Measurements from ENCODE around the gene SULT1C3. TPM values are rescaled to one million over a fixed set of nuclear protein-coding genes. Genes with fewer than 3 reads are reported as not detected.
"Not testable (repeated sequence)": the region's sequence is repeated elsewhere in the genome, so short reads cannot be mapped to it uniquely, and the experiment has no call there.

Gene SULT1C3
- total RNA-seq, 1 experiment from 2014 or later, result not detected

DNA sequence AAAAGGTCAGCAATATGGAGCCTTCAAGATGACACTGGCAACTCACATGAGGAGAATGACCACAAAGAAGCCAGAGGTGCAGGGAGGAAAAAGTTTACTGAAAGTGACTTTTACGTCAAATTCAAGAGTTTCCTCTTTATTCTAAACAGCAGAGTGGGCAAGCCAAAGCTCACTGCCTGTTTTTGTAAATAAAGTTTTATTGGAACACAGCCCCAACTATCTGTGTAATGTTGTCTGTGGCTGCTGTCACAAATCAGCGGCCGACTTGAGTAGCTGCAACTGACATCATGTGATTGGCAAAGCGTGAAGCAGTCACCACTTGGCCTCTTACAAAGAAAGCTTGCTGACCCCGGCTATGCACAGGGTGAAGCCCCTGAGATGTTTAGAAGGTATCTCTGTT, 39.7 kb downstream of the SULT1C3 start:
- DNase-seq (ENCODE audit: unreplicated experiment), result no peak
- H3K27ac Mint-ChIP-seq (ENCODE audit: low read depth, unreplicated experiment), result no peak overlapping the region
- no peak overlapping the region for H3K4me3 Mint-ChIP-seq (ENCODE audit: unreplicated experiment)
- POLR2A ChIA-PET, result no interaction called here
- H3K36me3 Mint-ChIP-seq (ENCODE audit: insufficient read depth, unreplicated experiment), result no peaks in the 10 kb centered on the region
- H3K27me3 Mint-ChIP-seq (ENCODE audit: insufficient read depth, unreplicated experiment), result no peaks in the 10 kb centered on the region
- CTCF ChIA-PET, result no interaction called here
- intact Hi-C loops (cut with micrococcal nuclease), result no loop called here
- TF ChIP-seq, protein P1, sequence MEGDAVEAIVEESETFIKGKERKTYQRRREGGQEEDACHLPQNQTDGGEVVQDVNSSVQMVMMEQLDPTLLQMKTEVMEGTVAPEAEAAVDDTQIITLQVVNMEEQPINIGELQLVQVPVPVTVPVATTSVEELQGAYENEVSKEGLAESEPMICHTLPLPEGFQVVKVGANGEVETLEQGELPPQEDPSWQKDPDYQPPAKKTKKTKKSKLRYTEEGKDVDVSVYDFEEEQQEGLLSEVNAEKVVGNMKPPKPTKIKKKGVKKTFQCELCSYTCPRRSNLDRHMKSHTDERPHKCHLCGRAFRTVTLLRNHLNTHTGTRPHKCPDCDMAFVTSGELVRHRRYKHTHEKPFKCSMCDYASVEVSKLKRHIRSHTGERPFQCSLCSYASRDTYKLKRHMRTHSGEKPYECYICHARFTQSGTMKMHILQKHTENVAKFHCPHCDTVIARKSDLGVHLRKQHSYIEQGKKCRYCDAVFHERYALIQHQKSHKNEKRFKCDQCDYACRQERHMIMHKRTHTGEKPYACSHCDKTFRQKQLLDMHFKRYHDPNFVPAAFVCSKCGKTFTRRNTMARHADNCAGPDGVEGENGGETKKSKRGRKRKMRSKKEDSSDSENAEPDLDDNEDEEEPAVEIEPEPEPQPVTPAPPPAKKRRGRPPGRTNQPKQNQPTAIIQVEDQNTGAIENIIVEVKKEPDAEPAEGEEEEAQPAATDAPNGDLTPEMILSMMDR (IDR thresholded peaks at IDR 0.05; ENCODE audit: unreplicated experiment), result no peak
- H3K4me1 Mint-ChIP-seq (ENCODE audit: insufficient read depth, unreplicated experiment), result no peaks in the 10 kb centered on the region
- peaks cover 7% of the 10 kb centered on the region for H3K9me3 Mint-ChIP-seq (ENCODE audit: unreplicated experiment)
- BruUV-seq (replicated peaks), result no TSS peak

DNA sequence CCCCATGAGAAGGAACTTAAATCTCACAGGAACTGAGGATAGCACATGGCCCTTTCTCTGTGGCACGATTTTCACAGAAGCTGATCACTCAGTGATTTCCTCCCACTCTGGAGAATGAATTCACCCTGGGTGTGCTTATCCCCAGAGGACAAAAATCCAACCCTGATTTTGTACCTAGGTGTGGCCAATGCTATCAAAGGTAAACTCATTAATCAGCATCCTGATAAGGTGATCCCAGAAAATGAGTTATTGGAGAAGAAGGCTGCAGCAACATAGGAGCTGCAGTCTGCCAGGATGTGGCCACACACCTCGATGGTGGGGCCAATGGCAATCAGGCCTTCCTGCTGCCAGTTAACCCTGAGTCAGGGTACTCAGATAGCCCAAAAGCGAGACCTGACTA, 40.7 kb downstream of the SULT1C3 start:
- no peaks in the 10 kb centered on the region for H3K4me1 Mint-ChIP-seq (ENCODE audit: insufficient read depth, unreplicated experiment)
- TF ChIP-seq, protein P1 (IDR thresholded peaks at IDR 0.05; ENCODE audit: unreplicated experiment), result no peak
- H3K36me3 Mint-ChIP-seq (ENCODE audit: insufficient read depth, unreplicated experiment), result no peaks in the 10 kb centered on the region
- no peak overlapping the region for H3K27ac Mint-ChIP-seq (ENCODE audit: low read depth, unreplicated experiment)
- H3K9me3 Mint-ChIP-seq (ENCODE audit: unreplicated experiment), result peaks cover 7% of the 10 kb centered on the region
- no TSS peak for BruUV-seq (replicated peaks)
- no peak overlapping the region for H3K4me3 Mint-ChIP-seq (ENCODE audit: unreplicated experiment)
- H3K27me3 Mint-ChIP-seq (ENCODE audit: insufficient read depth, unreplicated experiment), result no peaks in the 10 kb centered on the region
- ChIA-PET CTCF (no interaction called here), POLR2A (no interaction called here)
- DNase-seq (ENCODE audit: unreplicated experiment), result no peak
- intact Hi-C loops (cut with micrococcal nuclease), result no loop called here

DNA sequence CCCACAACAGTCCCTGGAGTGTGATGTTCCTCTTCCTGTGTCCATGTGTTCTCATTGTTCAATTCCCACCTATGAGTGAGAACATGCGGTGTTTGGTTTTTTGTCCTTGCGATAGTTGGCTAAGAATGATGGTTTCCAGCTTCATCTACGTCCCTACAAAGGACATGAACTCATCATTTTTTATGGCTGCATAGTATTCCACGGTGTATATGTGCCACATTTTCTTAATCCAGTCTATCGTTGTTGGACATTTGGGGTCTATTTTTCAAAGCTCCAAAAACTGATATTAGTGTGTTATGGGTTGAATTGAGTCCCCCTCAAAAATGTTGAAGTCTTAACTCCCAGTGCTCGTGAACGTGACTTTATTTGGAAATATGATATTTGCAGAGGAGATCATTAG, 44.8 kb downstream of the SULT1C3 start:
- H3K27me3 Mint-ChIP-seq (ENCODE audit: insufficient read depth, unreplicated experiment), result peaks cover 11% of the 10 kb centered on the region
- H3K4me3 Mint-ChIP-seq (ENCODE audit: unreplicated experiment); intact Hi-C loops (cut with micrococcal nuclease): not testable (repeated sequence)

DNA sequence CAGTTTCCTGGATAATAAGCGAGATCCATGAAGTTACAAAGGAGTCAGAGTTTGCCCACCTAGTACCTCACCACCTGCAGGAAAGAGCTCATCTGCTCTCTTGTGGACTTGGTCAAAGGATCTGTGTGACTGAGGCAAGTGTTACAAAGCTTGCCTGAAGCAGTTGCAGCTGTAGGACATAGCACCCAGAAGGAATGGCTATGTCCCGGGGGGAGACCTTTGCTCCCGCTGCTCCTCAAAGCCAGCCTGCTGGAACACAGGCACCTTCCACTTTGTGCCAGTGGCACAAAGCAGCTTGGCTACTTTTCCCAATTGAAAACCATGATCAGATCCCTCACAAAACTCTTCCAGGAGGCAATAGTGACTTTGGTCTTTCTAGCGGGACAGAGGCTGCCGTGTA, 45.8 kb downstream of the SULT1C3 start:
- Mint-ChIP-seq H3K4me3 (ENCODE audit: unreplicated experiment) (no peak overlapping the region), H3K4me1 (ENCODE audit: insufficient read depth, unreplicated experiment) (no peaks in the 10 kb centered on the region), H3K27me3 (ENCODE audit: insufficient read depth, unreplicated experiment) (peaks cover 11% of the 10 kb centered on the region), H3K9me3 (ENCODE audit: unreplicated experiment) (peaks cover 7% of the 10 kb centered on the region), H3K27ac (ENCODE audit: low read depth, unreplicated experiment) (no peak overlapping the region), H3K36me3 (ENCODE audit: insufficient read depth, unreplicated experiment) (no peaks in the 10 kb centered on the region)
- no peak for DNase-seq (ENCODE audit: unreplicated experiment)
- ChIA-PET POLR2A (no interaction called here), CTCF (no interaction called here)
- TF ChIP-seq, protein P1 (IDR thresholded peaks at IDR 0.05; ENCODE audit: unreplicated experiment), result no peak
- BruUV-seq (replicated peaks), result no TSS peak
- intact Hi-C loops (cut with micrococcal nuclease), result no loop called here

More for the DNA sequence above, 44.8 kb downstream of the SULT1C3 start:
- BruUV-seq (replicated peaks); H3K27ac Mint-ChIP-seq (ENCODE audit: low read depth, unreplicated experiment); H3K9me3 Mint-ChIP-seq (ENCODE audit: unreplicated experiment); DNase-seq (ENCODE audit: unreplicated experiment); H3K4me1 Mint-ChIP-seq (ENCODE audit: insufficient read depth, unreplicated experiment); POLR2A ChIA-PET; H3K36me3 Mint-ChIP-seq (ENCODE audit: insufficient read depth, unreplicated experiment): not testable (repeated sequence)
- CTCF ChIA-PET, result interaction anchor here (1.0 kb wide), 1 partner anchor 11 kb away, joined by 3 read pairs; no protein-coding TSS in a partner anchor

DNA sequence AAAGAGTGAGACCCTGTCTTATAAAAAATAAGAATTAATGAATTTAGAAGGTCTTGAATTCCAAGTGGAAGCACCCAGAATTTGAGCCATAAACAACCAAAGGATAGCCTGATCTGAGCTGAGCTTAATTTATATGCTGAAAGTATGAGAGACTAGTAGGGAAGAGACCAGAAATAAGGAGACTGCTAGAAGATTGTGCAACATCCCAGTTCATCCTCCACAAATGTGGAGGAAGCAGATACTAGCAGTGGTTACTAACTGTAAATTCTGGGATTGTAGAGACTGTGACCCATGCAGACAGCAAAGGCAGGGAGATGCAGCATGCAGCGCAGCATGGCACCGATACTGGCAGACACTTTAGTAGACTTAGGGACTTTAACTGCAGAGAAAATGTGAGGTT, 47.4 kb downstream of the SULT1C3 start:
- Mint-ChIP-seq H3K4me3 (ENCODE audit: unreplicated experiment) (no peak overlapping the region), H3K9me3 (ENCODE audit: unreplicated experiment) (peaks cover 7% of the 10 kb centered on the region), H3K27me3 (ENCODE audit: insufficient read depth, unreplicated experiment) (peaks cover 11% of the 10 kb centered on the region), H3K27ac (ENCODE audit: low read depth, unreplicated experiment) (no peak overlapping the region), H3K36me3 (ENCODE audit: insufficient read depth, unreplicated experiment) (no peaks in the 10 kb centered on the region), H3K4me1 (ENCODE audit: insufficient read depth, unreplicated experiment) (no peaks in the 10 kb centered on the region)
- intact Hi-C loops (cut with micrococcal nuclease), result no loop called here
- ChIA-PET CTCF (no interaction called here), POLR2A (no interaction called here)
- no TSS peak for BruUV-seq (replicated peaks)
- TF ChIP-seq, protein P1 (IDR thresholded peaks at IDR 0.05; ENCODE audit: unreplicated experiment), result no peak
- DNase-seq (ENCODE audit: unreplicated experiment), result no peak

Data from MCF 10A (cell line).